Measurements from ENCODE around the gene AHCYL2. TPM values are rescaled to one million over a fixed set of nuclear protein-coding genes. Genes with fewer than 3 reads are reported as not detected.

AHCYL2 gene
- total RNA-seq, 4 donors from 2014 or later = 22.7 to 41.0 (median 35.7) TPM

Other genes with a start within 250 kb of the AHCYL2 start
- 10 to 100 TPM; 39.1 to 50.9 (median 50.5) TPM for gene TNPO3, start 169.9 kb upstream of the AHCYL2 start, total RNA-seq
- 1 to 10 TPM; 5.6 to 9.1 (median 7.8) TPM for gene TSPAN33, start 80.3 kb upstream of the AHCYL2 start, total RNA-seq
- 1 to 10 TPM; 1.1 to 1.6 (median 1.2) TPM for gene SMO, start 36.4 kb upstream of the AHCYL2 start, total RNA-seq
- gene STRIP2, start 209.4 kb downstream of the AHCYL2 start, total RNA-seq = 10 to 100 TPM; 14.3 to 43.9 (median 24.7) TPM

All from gastrocnemius medialis (tissue), 4 donors.